K562 (cell line): ENCODE results near the gene AMH. TPM values are rescaled to one million over a fixed set of nuclear protein-coding genes. Genes with fewer than 3 reads are reported as not detected.

ENCODE experiments used
- CBFB ChIP-seq: sonication (generic); formaldehyde crosslinking; IDR thresholded peaks from 2 replicates; pipeline ENCODE4 v1.4.0; 2020; ENCODE audit warnings: mild to moderate bottlenecking, missing genetic modification reagents
- COPS2 ChIP-seq: fragments of 450-650 bp; conservative IDR thresholded peaks from 2 replicates; pipeline ENCODE4 v1.6.1; 2016; ENCODE audit warnings: mild to moderate bottlenecking, moderate library complexity
- EP400 ChIP-seq: fragments of 450-650 bp; IDR thresholded peaks from 2 replicates; pipeline ENCODE4 v1.6.1; 2017; ENCODE audit warnings: antibody characterized with exemption, mild to moderate bottlenecking, moderate library complexity
- HES1 ChIP-seq: fragments of 450-650 bp; IDR thresholded peaks from 2 replicates; pipeline ENCODE4 v1.6.1; 2016; ENCODE audit warnings: low read depth, mild to moderate bottlenecking, moderate library complexity
- ID3 ChIP-seq, 2 experiments: fragments of 250-450 bp in 1 of 2; fragments of 450-650 bp in 1 of 2; sonication (Bioruptor Pico) in 1 of 2; IDR thresholded peaks; 2 replicates each; pipeline versions ENCODE4 v1.6.1 to v1.8.0; 2016 to 2021; ENCODE audit warnings: mild to moderate bottlenecking in 2 of 2, moderate library complexity in 2 of 2, missing compliant biosample characterization in 1 of 2, missing genetic modification characterization in 1 of 2
- KDM5B ChIP-seq: fragments of 200-600 bp; sonication (generic); IDR thresholded peaks from 2 replicates; pipeline ENCODE4 v1.6.1; 2012; ENCODE audit warnings: low read depth, mild to moderate bottlenecking, moderate library complexity, low read length, control low read depth, inconsistent platforms; ENCODE audit not compliant: insufficient replicate concordance
- POLR2H ChIP-seq: IDR thresholded peaks from 2 replicates; pipeline ENCODE4 v1.6.1; 2016; ENCODE audit warnings: missing genetic modification characterization, low read depth, mild to moderate bottlenecking, control low read depth, missing compliant biosample characterization, moderate library complexity
- SIRT6 ChIP-seq: IDR thresholded peaks from one replicate; pipeline ENCODE4 v1.6.1; 2012; ENCODE audit warnings: low read depth, mild to moderate bottlenecking, control low read depth, inconsistent platforms, low read length, moderate library complexity
- SMARCA5 ChIP-seq: fragments of 450-650 bp; IDR thresholded peaks from 2 replicates; pipeline ENCODE4 v1.6.1; 2016
- SUPT5H ChIP-seq: fragments of 450-650 bp; IDR thresholded peaks from 2 replicates; pipeline ENCODE4 v1.6.1; 2016
- TARDBP ChIP-seq: fragments of 450-650 bp; IDR thresholded peaks from 2 replicates; pipeline ENCODE4 v1.6.1; 2016
- TBL1XR1 ChIP-seq, 2 experiments: IDR thresholded peaks; 2 replicates each; pipeline ENCODE4 v1.6.1; 2012; ENCODE audit warnings: improper control_type of control experiment in 2 of 2, low read length in 2 of 2, mild to moderate bottlenecking in 1 of 2
- TEAD1 ChIP-seq, 2 experiments: fragments of 450-650 bp in 1 of 2; sonication (generic) in 1 of 2; formaldehyde crosslinking; IDR thresholded peaks; 2 replicates each; pipeline versions ENCODE4 v1.4.0 to v1.8.0; 2020 to 2022; ENCODE audit warnings: mild to moderate bottlenecking in 2 of 2, missing genetic modification reagents in 1 of 2
- TGIF2 ChIP-seq: sonication (generic); formaldehyde crosslinking; IDR thresholded peaks from 2 replicates; pipeline ENCODE4 v1.8.1; 2022; ENCODE audit warnings: mild to moderate bottlenecking, missing genetic modification reagents, moderate library complexity
- TSC22D4 ChIP-seq: fragments of 450-650 bp; IDR thresholded peaks from 2 replicates; pipeline ENCODE4 v1.6.1; 2016; ENCODE audit warnings: missing genetic modification characterization, missing biosample characterization, control low read depth
- USF1 ChIP-seq: sonication (generic); formaldehyde crosslinking; IDR thresholded peaks from 2 replicates; pipeline ENCODE4 v1.9.0; 2022; ENCODE audit warnings: mild to moderate bottlenecking, missing genetic modification reagents
- ZNF124 ChIP-seq: sonication (generic); formaldehyde crosslinking; IDR thresholded peaks from 2 replicates; pipeline ENCODE4 v1.8.1; 2022; ENCODE audit warnings: missing genetic modification reagents
- ZNF165 ChIP-seq: fragments of 250-450 bp; sonication (Bioruptor Pico); IDR thresholded peaks from 2 replicates; pipeline ENCODE4 v1.4.0; 2020; ENCODE audit warnings: borderline replicate concordance
- ZNF830 ChIP-seq: fragments of 250-450 bp; sonication (Bioruptor Pico); IDR thresholded peaks from 2 replicates; pipeline ENCODE4 v1.5.0; 2021; ENCODE audit warnings: mild to moderate bottlenecking
- polyA plus RNA-seq, 8 experiments: library from polyadenylated mRNA; depleted of rRNA in 4 of 8; stranded (reverse) in 5 of 8; unstranded in 3 of 8; fragments of >200 nt; fragmentation: Nextera tagmentation in 2 of 8; fragmentation: Illumina TruSeq in 1 of 8; extraction: Ambion mirVana in 2 of 8; extraction: Trizol in 1 of 8; gene quantifications; 2 replicates each; pipeline versions ENCODE4 v1.2.1 to v1.2.3, GENCODE V29; 2011 to 2014; ENCODE audit warnings: inconsistent platforms in 1 of 8, missing spikeins in 1 of 8
- total RNA-seq, 7 experiments: library from RNA; depleted of rRNA in 6 of 7; stranded (reverse); fragments of >200 nt in 6 of 7; fragmentation: Illumina TruSeq in 2 of 7; extraction: Trizol in 2 of 7; gene quantifications; 2 replicates each; pipeline versions ENCODE4 v1.2.1 to v1.2.3, GENCODE V29; 2011 to 2021; ENCODE audit warnings: low replicate concordance in 1 of 7

AMH gene
- total and polyA plus RNA-seq, 9 of the 15 experiments (the other 6 are each of a cell fraction or from before 2014, with no cell fraction given): 0.29 to 27.4 (median 2.6) TPM; not detected in 2

DNA sequence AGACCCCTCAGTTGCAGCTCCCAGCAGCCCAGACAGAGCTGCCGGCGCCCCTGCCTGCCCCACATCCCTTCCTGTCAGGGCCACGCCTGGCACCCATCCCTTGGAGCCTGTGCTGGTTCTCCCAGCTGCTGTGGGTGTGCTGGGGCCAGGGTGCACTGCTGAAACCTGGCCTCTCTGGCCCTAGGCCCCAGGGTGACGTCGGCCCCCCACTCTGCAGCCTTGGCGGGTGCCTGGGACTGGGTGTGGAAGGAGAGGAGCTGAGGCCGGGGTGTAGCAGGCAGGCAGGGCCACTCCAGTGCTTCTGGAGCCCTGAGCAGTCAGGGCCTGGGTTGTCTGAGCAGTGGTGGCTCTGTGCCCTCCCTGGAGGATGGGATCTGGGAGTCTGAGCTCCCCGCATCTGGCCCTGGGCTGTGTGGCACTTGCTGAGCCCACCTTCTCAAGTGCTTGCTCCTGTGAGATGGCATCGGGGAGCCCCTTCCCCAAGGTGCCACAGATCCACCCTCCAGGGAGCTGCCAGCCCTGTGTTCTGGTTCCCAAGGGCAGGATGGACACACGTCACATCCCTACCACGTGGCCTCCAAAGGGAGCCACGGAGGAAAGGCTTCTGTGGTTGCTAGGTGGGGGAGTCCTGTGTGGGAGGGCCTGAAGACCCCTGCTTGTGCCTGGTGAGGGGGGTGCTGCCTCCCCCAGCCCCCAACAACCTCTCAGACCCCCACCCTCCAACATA is 18.2 kb upstream of the AMH start (continued):
- TF ChIP-seq ZNF165 (CRISPR knock-in tag) (no peak), ID3 (CRISPR knock-in tag; IDR thresholded peaks at IDR 0.05) (no peak), ID3 (tag; IDR thresholded peaks at IDR 0.05) (no peak), USF1 (no peak; the same call in 1 of the 2 replicates), SMARCA5 (no peak), COPS2 (no peak), TSC22D4 (tag) (no peak), SUPT5H (peak; percentile 42; the same call in 1 of the 2 replicates), EP400 (no peak), HES1 (no peak), TBL1XR1 (IDR thresholded peaks at IDR 0.05; ENCODE audit: low read length in 2 of 2) (no peak), POLR2H (no peak), ZNF830 (CRISPR knock-in tag) (no peak), TEAD1 (CRISPR knock-in tag; IDR thresholded peaks at IDR 0.05) (no peak), SIRT6 (no peak), TGIF2 (no peak), ZNF124 (no peak), TARDBP (no peak), CBFB (CRISPR knock-in tag) (0 out of 2 replicates have a peak, but pooled peaks have one; percentile 15), KDM5B (peak; percentile 6)
